HG02642 (cell line): ENCODE data around the gene FLACC1.
A peak's percentile ranks its signal among the peaks of the same experiment; 100 is the strongest.
"Not testable (repeated sequence)": the region's sequence is repeated elsewhere in the genome, so short reads cannot be mapped to it uniquely, and the experiment has no call there.

Source experiments
- ATAC-seq: cut with Tn5 transposase; IDR thresholded peaks from one replicate; pipeline ENCODE4 v1.9.1; 2021; ENCODE audit warnings: mild to moderate bottlenecking; ENCODE audit not compliant: unreplicated experiment, poor library complexity

Gene FLACC1

GRCh38 chr2:201350879-201351278, 6.3 kb downstream of the FLACC1 start:
- ATAC-seq = no peak

- no peak for ATAC-seq
These were observed 7.5 kb downstream of the FLACC1 start for GRCh38 chr2:201349601-201350000.

GRCh38 chr2:201348758-201349157, 8.4 kb downstream of the FLACC1 start:
- ATAC-seq = no peak

GRCh38 chr2:201347138-201347537, 10.0 kb downstream of the FLACC1 start:
- ATAC-seq = no peak

GRCh38 chr2:201345625-201346213, 11.4 kb downstream of the FLACC1 start:
- ATAC-seq = no peak

- ATAC-seq = peak; percentile 89
These were observed 12.3 kb downstream of the FLACC1 start for GRCh38 chr2:201344663-201345366.

- ATAC-seq = no peak
These were observed 13.6 kb downstream of the FLACC1 start for GRCh38 chr2:201343559-201343958.

GRCh38 chr2:201342923-201343322, 14.2 kb downstream of the FLACC1 start:
- no peak for ATAC-seq

- ATAC-seq = no peak
These were observed 27.7 kb downstream of the FLACC1 start for GRCh38 chr2:201329409-201329808.

GRCh38 chr2:201327678-201328077, 29.5 kb downstream of the FLACC1 start:
- no peak for ATAC-seq

GRCh38 chr2:201322772-201323171, 34.4 kb downstream of the FLACC1 start:
- ATAC-seq = no peak

GRCh38 chr2:201320701-201321100, 36.4 kb downstream of the FLACC1 start:
- no peak for ATAC-seq

GRCh38 chr2:201320257-201320656, 36.9 kb downstream of the FLACC1 start:
- ATAC-seq = no peak

- no peak for ATAC-seq
These were observed 37.6 kb downstream of the FLACC1 start for GRCh38 chr2:201319511-201319910.

GRCh38 chr2:201313362-201313761, 43.8 kb downstream of the FLACC1 start:
- ATAC-seq = no peak

- ATAC-seq = no peak
These were observed 48.2 kb downstream of the FLACC1 start for GRCh38 chr2:201308914-201309313.

- ATAC-seq = no peak
These were observed 49.3 kb downstream of the FLACC1 start for GRCh38 chr2:201307876-201308275.

GRCh38 chr2:201299929-201300328, 57.2 kb downstream of the FLACC1 start:
- ATAC-seq = not testable (repeated sequence)

GRCh38 chr2:201298462-201299052, 58.6 kb downstream of the FLACC1 start:
- ATAC-seq = no peak

GRCh38 chr2:201290457-201291148, 66.5 kb downstream of the FLACC1 start:
- ATAC-seq = not testable (repeated sequence)

GRCh38 chr2:201285499-201285898, 71.6 kb downstream of the FLACC1 start:
- ATAC-seq = no peak
